Activated CD4-positive, CD25-positive, alpha-beta regulatory T cell treated with anti-CD3 and anti-CD28 coated beads, Interleukin-2, amount 50 U/mL, for 24 hours (primary cell): ENCODE data around the gene PARVA.
A peak's percentile ranks its signal among the peaks of the same experiment; 100 is the strongest.
"Not testable (repeated sequence)": the region's sequence is repeated elsewhere in the genome, so short reads cannot be mapped to it uniquely, and the experiment has no call there.

Experiments
- ATAC-seq, 2 donors: fragments of 150-1000 bp; cut with Tn5 transposase; one replicate each; pipeline ENCODE4 v1.10.0; 2021; ENCODE audit warnings: mild to moderate bottlenecking in 1 of 2, moderate library complexity in 1 of 2

Gene PARVA

GRCh38 chr11:12377106-12377823 lies at the start of gene PARVA:
PARVA (plus strand) TSS chr11:12377571; CDS start chr11:12377648, 77 bp downstream.
- no peak for ATAC-seq

DNA sequence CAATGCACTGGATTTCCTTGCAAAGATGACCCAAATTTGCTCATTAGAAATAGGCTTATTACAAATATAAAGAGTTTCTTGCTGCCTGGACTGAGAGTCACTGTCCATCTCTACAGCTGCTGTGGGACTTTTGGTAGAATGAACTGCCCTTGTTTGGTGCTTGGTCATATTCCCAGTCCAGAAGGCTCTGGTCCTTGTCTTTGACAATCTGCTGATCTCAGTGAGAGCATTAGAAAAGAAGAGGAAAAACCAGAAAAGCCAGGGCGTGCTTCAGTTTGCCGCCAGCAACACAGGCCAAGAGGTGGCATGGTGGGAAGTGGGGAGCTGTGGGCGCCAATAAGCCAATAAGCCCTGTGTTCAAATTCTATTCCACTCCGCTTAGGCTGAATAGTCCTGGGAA lies 48.2 kb upstream of the PARVA start:
- no peak for ATAC-seq

DNA sequence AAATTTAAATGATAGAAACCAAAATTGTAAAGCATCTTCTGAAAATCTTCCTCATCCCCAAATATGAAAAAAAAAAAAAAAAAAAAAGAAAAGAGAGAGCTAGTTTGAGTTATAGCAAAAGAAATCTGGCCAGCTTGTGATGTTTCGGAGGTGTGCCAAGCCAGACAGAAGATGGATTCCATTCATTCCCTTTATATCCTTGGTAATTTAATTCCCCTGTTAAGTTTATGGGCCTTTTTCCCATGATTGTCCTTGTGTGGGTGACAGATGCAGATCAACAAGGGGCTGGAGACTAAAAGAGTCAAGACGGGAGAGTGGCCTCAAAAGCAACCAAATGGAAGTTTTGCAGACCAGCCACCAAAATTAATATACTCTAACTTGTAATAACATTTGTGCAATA lies 47.6 kb upstream of the PARVA start:
- ATAC-seq, result no peak

- no peak for ATAC-seq
Measured at GRCh38 chr11:12330485-12331231, 46.7 kb upstream of the PARVA start.

DNA sequence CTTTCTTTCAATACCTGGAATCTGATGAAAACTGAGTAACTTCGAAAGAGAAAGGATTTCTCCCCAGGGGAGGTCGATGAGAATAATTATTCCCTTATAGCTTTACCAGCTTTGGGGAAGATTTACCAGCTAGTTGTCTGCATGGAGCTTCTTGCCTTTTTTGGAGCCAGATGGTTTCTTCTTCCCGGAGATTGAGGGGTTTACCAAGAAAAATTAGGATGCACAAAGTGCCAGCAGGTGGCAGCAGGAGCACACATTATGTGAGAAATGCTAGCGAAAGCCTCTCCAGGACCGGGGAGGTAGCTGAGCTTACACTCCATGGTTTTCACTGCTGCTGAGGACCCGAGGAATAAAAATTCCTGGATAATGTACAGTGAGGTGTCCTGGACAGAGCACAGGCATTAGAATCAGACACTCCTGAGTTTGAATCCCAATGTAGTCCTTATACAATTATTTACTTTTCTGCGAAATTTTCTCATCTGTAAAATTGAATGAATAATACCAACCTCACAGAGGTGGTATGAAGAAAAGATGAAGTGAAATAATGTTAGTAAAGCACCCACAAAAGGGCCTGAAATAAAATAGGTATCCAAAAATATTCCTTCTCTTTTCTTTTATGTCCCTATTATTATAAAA lies 46.0 kb upstream of the PARVA start:
- no peak for ATAC-seq

DNA sequence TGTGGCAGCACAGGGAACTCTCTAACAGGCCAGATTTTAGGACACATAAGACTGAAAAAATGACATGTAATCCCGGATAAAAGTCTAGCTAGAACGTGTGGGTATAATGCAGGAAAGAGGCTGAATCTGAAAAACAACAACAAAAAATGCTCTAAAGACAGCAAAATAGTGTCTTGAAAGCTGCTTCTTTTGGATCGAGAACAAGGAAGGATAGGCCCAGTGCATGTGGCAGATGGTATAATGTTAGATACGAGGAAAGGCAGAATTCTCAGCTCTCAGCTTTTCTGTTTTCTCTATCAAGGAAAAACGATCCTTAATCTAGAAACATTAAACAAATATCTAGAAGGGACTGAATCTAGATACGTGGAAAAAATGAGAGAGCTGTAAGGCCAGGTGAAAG lies 33.8 kb upstream of the PARVA start:
- ATAC-seq, result no peak

GRCh38 chr11:12353534-12353933 lies 23.8 kb upstream of the PARVA start:
- ATAC-seq, result no peak

DNA sequence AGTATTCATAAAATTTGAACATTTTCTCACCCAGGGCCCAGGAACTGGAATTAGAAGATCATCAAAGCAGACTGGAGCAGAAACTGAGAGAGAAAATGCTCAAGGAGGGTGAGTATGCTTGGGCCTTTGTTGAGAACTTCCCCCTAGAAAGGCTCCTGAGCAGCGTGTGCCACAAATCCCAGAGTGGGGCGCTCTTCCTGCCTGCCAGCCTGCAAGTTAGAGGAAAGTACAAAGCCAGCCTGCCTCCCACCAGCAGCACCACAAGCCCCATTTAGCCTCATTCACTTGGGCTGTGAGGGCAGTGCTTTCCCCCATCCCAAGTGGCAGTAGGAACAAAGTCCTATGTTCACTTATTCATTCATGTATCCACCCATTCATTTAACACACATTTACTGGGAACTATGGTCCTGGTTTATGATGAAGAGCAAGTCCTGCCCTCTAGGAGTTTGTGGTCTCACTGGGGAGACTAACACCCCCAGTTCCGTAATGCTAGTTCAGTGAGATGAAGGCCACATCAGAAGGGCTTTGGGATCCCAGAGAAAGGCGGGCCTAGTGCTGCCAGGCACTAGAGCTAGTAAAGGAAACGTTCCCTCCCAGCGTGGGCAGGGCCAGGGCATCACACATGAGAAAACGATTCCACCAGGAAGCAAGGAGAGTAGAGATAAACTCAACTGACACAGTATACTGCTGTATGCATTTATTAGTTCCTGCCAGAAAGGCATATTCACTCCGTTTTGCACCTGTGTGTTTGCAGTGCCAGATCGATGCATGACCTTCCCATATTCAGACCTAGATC lies 22.4 kb upstream of the PARVA start:
- no peak for ATAC-seq

DNA sequence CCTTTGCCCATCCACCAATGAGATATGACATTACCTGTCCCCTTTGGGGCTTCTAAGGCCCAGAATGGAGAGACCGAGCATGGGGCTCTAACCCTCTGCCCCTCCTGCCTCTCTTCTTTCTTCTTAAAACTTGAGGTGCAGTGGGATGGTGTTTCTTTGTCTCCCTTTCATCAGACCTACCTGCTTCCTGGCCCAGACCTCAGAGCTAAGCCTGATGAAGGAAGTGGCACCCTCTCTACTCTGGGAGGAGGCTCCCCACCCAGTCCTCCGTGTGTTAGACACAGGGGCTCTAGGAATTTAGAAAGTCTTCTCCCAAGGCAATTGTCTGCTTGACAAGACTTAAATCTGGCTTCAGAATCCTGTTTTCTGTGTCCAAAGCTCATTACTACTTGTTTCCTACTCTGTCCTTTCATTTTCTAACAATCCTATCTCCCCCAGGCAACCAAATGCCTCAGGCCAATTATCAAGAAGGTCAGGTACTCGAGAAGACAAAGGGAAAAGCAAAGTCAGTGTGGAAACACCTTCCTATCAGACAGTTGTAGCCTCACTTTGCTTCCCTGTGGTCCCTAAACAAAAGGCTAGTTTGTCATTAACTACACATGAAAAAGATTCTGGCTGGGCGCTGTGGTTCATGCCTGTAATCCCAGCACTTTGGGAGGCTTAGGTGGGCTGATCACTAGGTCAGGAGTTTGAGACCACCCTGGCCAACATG lies 20.3 kb upstream of the PARVA start:
- ATAC-seq, result no peak

GRCh38 chr11:12357697-12358096 lies 19.7 kb upstream of the PARVA start:
- not testable (repeated sequence) for ATAC-seq

GRCh38 chr11:12358302-12359188 lies 18.8 kb upstream of the PARVA start:
- no peak for ATAC-seq

- no peak for ATAC-seq
Measured at GRCh38 chr11:12359761-12360160, 17.6 kb upstream of the PARVA start.

- ATAC-seq, result no peak
Measured at GRCh38 chr11:12361682-12362081, 15.7 kb upstream of the PARVA start.

DNA sequence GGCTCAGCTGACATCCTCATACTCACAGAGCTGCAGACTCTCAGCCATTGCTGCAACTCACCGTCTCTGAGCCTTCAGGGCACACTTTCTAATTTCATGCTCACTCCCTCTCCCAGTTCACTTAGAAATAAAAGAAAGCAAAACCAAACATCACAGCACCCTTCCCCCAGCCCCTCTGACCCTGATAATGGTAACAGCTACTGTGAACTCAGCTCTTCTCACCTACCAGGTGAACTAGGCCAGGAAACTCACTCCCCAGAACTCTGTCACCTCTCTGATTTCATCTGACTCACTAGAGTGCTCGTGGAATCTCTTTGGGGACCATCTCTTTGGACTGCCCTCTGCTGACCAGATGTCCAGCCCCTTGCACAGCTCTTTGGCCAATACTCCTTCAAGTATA lies 14.5 kb upstream of the PARVA start:
- peak; percentile 13 to 35 for ATAC-seq

DNA sequence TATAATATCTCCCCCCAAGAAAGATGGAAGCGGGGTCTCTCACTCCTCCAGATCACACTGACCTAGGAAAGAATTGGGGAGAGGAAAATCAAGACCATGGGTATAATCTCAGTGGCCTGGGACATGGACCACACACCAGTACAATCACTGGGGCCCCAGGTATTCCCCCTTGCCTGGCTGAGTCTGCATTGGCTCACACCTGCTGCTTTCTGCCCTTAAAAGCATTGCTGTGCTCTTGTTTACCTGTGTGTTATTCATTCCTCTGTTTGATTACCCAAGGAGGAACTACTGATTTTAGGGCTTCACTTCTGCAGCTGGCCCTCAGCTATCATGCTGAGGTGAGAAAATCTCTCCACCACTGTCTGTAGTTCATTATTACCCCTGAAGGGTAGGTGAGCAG lies 14.0 kb upstream of the PARVA start:
- ATAC-seq, result no peak

- ATAC-seq, result not testable (repeated sequence)
Measured at GRCh38 chr11:12365965-12366575, 11.3 kb upstream of the PARVA start.

GRCh38 chr11:12367057-12367456 lies 10.3 kb upstream of the PARVA start:
- ATAC-seq, result not testable (repeated sequence)

DNA sequence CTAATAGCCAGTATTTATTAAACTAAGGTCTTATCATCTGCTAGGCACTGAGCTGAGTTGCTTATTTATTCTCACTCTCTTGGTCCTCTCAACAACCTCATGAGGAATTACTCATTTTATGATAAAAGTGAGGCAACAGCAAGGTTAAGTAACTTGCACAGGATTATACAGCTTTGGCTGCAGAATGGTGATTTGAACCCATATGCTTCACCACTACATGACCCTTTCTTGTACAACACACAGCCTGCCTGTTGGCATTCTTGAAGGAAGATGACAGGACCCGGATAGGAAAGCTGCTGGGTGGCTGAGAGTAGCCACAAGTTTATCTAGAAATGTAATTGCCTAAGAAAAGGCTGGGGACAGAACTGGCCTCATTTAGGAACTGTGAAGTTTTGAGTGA lies 5.3 kb upstream of the PARVA start:
- ATAC-seq, result no peak

DNA sequence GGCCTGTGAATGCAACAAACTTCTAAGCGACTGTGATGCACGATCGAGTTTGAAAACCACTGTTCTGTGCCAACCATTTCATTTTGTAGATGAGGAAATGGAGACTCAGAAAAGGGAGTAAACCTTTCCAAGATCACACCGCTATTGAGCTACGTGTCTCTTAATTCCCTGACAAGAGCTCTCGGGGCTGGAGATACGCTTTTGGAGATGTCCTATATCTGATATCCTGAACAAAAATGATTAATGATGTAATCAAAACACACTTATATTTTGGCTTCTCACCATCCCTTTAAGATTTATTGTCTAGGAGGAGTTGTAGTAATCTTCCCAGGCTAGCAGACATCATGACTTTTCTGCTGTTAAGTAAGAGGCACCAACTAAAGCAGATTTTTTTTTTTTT lies 1.7 kb upstream of the PARVA start:
- no peak for ATAC-seq

- ATAC-seq, result no peak
Measured at GRCh38 chr11:12376259-12377081, 901 bp upstream of the PARVA start.
